HG03575 (cell line): Measurements from ENCODE around the gene FSCN2.

Experiments
- ATAC-seq: cut with Tn5 transposase; IDR thresholded peaks from one replicate; pipeline ENCODE4 v1.9.1; 2021; ENCODE audit not compliant: unreplicated experiment, insufficient number of reproducible peaks, low FRiP score; ENCODE audit errors: extremely low read depth

FSCN2 gene

GRCh38 chr17:81566461-81567126 is 38.4 kb downstream of the FSCN2 start:
- no peak for ATAC-seq

GRCh38 chr17:81567191-81567590 is 39.0 kb downstream of the FSCN2 start:
- ATAC-seq: no peak

GRCh38 chr17:81568416-81568815 is 40.2 kb downstream of the FSCN2 start:
- ATAC-seq: no peak

- ATAC-seq: no peak
Observed at GRCh38 chr17:81569986-81570514, 41.9 kb downstream of the FSCN2 start.

- ATAC-seq: no peak
Observed at GRCh38 chr17:81570964-81571363, 42.8 kb downstream of the FSCN2 start.

- no peak for ATAC-seq
Observed at GRCh38 chr17:81572563-81573168, 44.5 kb downstream of the FSCN2 start.

- no peak for ATAC-seq
Observed at GRCh38 chr17:81573794-81574642, 45.8 kb downstream of the FSCN2 start.

- ATAC-seq: no peak
Observed at GRCh38 chr17:81574643-81574956, 46.4 kb downstream of the FSCN2 start.

- ATAC-seq: no peak
Observed at GRCh38 chr17:81575836-81576235, 47.7 kb downstream of the FSCN2 start.

- no peak for ATAC-seq
Observed at GRCh38 chr17:81576621-81577277, 48.6 kb downstream of the FSCN2 start.

GRCh38 chr17:81577278-81578000 is 49.3 kb downstream of the FSCN2 start:
- ATAC-seq: no peak

- ATAC-seq: no peak
Observed at GRCh38 chr17:81578038-81578441, 49.9 kb downstream of the FSCN2 start.

GRCh38 chr17:81578561-81579225 is 50.5 kb downstream of the FSCN2 start:
- no peak for ATAC-seq

- ATAC-seq: no peak
Observed at GRCh38 chr17:81579298-81579697, 51.1 kb downstream of the FSCN2 start.

- no peak for ATAC-seq
Observed at GRCh38 chr17:81579821-81580321, 51.7 kb downstream of the FSCN2 start.

- no peak for ATAC-seq
Observed at GRCh38 chr17:81580481-81580880, 52.3 kb downstream of the FSCN2 start.

GRCh38 chr17:81581758-81582157 is 53.6 kb downstream of the FSCN2 start:
- no peak for ATAC-seq

GRCh38 chr17:81582341-81582740 is 54.2 kb downstream of the FSCN2 start:
- no peak for ATAC-seq
